ENCODE data around the gene CACNA1D.

The CACNA1D gene

GRCh38 chr3:53787016-53787415 is 292.6 kb downstream of the CACNA1D start:
- DNase-seq (ENCODE audit: low read depth), result no peak

- DNase-seq (ENCODE audit: low read depth), result no peak
These were observed 293.6 kb downstream of the CACNA1D start for GRCh38 chr3:53788038-53788437.

- DNase-seq (ENCODE audit: low read depth), result no peak
These were observed 295.0 kb downstream of the CACNA1D start for GRCh38 chr3:53789459-53789858.

- no peak for DNase-seq (ENCODE audit: low read depth)
These were observed 296.1 kb downstream of the CACNA1D start for GRCh38 chr3:53790470-53790869.

- DNase-seq (ENCODE audit: low read depth), result no peak
These were observed 296.9 kb downstream of the CACNA1D start for GRCh38 chr3:53791317-53791716.

- no peak for DNase-seq (ENCODE audit: low read depth)
These were observed 298.5 kb downstream of the CACNA1D start for GRCh38 chr3:53792866-53793265.

GRCh38 chr3:53794597-53794996 is 300.2 kb downstream of the CACNA1D start:
- peak; percentile 33 for DNase-seq (ENCODE audit: low read depth)

GRCh38 chr3:53795176-53795575 is 300.8 kb downstream of the CACNA1D start:
- DNase-seq (ENCODE audit: low read depth), result no peak

GRCh38 chr3:53795789-53796560 is 301.6 kb downstream of the CACNA1D start:
- DNase-seq (ENCODE audit: low read depth), result no peak

- no peak for DNase-seq (ENCODE audit: low read depth)
These were observed 303.7 kb downstream of the CACNA1D start for GRCh38 chr3:53798144-53798543.

GRCh38 chr3:53799338-53799865 is 305.0 kb downstream of the CACNA1D start:
- no peak for DNase-seq (ENCODE audit: low read depth)

GRCh38 chr3:53800041-53800906 is 305.9 kb downstream of the CACNA1D start:
- DNase-seq (ENCODE audit: low read depth), result no peak

- no peak for DNase-seq (ENCODE audit: low read depth)
These were observed 306.9 kb downstream of the CACNA1D start for GRCh38 chr3:53801319-53801718.

- no peak for DNase-seq (ENCODE audit: low read depth)
These were observed 308.0 kb downstream of the CACNA1D start for GRCh38 chr3:53802256-53802880.

GRCh38 chr3:53803124-53803815 is 308.9 kb downstream of the CACNA1D start:
- no peak for DNase-seq (ENCODE audit: low read depth)

- no peak for DNase-seq (ENCODE audit: low read depth)
These were observed 309.6 kb downstream of the CACNA1D start for GRCh38 chr3:53803816-53804695.

- DNase-seq (ENCODE audit: low read depth), result peak; percentile 54
These were observed 310.5 kb downstream of the CACNA1D start for GRCh38 chr3:53804697-53805462.

- DNase-seq (ENCODE audit: low read depth), result no peak
These were observed 311.2 kb downstream of the CACNA1D start for GRCh38 chr3:53805463-53806159.
